HG02678 (cell line): Measurements from ENCODE around the gene RAD51B.

Experiments used
- ATAC-seq: cut with Tn5 transposase; IDR thresholded peaks from one replicate; pipeline ENCODE4 v1.9.1; 2021; ENCODE audit warnings: mild to moderate bottlenecking, moderate library complexity; ENCODE audit not compliant: unreplicated experiment

RAD51B gene

DNA sequence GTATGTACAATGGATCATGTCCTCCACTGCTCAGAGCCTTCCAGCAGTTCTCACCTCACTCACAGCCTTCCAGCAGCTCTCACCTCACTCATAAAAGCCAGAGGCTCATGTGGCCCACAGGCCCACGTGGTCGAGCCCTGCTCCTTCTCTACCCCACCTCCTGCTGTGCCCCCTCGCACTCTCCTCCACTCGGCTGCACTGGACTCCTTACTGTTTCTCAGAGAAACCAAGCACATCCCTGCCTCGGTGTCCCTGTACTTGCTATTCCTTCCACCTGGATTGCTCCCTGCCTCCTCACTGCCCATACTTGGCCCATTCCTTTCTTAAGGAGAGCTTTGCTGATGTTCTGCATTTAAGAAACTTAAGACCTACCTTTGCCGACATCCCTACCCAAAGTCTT lies 753.5 kb downstream of the RAD51B start:
- ATAC-seq: no peak

DNA sequence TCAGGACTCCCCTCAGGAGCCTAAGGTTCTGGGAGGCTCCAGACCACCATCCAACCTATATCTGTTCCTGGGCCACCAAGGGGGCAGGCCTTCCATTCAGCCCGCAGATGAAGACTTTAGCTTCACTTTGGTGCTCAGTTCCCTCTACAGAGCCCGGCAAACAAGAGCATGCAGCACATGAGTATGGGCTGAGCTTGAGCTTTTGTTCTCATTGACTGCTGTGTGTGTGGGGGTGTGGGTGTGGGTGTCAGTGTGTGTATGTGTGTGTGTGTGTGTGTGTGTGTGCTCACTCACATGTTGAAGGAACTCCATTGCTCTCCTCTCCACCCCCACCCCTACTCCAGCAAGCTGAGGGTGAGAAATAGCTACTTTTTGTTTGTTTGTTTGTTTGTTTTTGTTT lies 754.1 kb downstream of the RAD51B start:
- ATAC-seq: no peak

DNA sequence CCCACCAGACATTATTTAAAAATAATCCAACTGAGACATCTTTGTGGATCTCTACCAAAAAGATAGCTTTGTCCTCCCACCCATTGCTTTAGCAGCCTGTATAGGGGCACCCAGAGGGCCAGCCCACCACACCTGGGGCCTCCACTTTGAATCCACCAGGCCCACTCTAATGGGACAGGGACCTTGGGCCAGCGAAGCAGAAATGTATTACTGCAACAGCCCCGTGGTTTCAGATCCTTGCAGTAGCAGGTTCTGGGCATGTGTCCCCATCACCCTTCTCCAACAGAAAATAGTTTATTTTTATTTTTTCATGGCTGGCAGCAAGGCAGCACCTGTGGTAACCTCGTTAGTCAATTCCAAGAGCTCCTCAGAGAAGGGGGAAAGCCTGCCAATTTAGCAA lies 754.9 kb downstream of the RAD51B start:
- no peak for ATAC-seq

DNA sequence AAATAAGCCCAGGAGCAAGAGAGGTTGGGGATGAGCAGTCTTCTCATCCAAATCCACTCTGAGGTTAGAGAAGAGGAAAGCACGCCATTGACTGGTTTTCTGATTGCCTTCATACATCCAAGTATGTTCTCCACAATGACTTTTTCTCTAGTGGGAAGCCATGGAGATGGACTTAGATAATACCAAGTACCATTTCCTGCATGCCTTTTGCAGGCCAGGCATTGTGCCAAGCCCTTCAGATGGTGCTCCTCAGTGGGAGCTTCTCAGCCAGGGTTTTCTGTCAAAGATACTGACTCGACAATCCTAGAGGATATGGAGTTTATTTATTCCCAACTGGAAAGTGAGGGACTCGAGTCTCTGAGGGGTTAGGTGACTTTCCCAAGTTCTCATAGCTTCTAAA lies 755.3 kb downstream of the RAD51B start:
- no peak for ATAC-seq

DNA sequence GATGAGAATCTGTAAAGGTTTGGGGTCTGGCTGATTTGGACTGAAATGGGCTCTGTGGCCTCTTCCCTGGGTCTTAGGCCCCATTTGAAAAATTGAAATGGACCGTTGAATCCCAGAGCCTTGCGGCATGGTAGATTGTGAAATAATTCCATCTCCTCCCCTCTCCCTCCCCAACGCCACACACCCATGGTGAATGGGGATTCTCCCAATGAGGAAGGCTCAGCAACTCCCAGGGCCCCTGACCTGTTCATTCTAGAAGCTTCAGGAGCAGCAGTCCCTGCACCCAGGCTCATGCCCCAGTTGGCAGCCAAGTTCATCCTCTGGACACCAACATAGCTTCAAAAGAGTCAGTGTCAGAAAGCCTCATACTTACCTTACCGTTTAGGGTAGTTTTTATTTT lies 755.8 kb downstream of the RAD51B start:
- ATAC-seq: no peak

DNA sequence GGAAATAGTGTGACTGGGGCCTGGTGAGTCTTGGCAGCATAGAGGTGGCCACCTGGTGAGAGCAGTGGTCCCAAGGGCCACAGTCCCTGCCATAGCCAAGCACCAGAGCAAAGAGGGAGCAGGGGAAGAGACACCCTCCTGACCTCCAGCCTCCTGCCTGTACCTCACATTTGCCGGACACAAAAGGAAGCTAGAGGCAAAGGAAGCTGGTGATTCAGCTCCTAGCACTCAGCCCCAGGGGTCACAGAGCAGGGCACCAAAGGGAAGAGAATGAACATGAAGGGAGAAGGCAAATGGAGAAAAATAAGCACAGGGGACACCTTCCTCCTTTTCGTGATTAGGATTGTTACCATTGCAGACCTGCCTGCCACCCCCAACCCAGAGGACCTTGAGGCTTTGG lies 756.5 kb downstream of the RAD51B start:
- ATAC-seq: no peak

DNA sequence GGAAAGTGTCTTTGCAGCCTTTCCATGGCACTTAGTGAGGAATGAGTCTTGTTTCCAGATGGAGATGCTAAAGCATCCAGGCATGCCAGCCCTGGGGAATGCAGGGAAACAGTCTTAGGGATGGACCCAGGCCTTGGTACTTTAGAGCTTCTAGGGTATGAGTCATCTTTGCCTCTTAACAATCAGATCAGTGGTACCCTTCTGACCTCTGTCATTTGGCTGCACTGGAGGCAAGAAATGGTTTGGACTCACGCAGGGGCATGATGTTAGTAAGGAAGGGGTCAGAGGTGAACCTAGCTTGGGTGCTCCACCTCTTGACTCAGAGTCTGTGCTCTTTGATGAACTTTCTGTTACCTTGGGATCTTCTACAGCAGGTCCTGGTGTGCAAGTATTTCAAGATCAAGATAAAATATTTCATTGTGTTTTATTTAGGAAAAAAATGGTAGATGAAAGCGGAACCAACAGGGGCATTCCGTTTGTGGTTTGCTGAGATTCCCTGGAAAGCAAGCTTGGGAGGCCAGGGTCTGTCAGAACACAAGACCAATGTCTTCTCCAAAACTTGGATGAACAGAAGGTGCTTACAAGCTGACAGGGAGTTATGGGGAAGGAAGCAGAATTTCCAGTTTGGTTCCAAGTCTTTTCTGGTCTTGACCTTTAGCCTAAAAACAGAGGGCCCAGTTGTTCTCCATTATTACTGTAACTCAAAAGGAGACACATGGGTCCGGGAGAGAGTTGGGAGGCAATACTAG lies 757.1 kb downstream of the RAD51B start:
- ATAC-seq: no peak

DNA sequence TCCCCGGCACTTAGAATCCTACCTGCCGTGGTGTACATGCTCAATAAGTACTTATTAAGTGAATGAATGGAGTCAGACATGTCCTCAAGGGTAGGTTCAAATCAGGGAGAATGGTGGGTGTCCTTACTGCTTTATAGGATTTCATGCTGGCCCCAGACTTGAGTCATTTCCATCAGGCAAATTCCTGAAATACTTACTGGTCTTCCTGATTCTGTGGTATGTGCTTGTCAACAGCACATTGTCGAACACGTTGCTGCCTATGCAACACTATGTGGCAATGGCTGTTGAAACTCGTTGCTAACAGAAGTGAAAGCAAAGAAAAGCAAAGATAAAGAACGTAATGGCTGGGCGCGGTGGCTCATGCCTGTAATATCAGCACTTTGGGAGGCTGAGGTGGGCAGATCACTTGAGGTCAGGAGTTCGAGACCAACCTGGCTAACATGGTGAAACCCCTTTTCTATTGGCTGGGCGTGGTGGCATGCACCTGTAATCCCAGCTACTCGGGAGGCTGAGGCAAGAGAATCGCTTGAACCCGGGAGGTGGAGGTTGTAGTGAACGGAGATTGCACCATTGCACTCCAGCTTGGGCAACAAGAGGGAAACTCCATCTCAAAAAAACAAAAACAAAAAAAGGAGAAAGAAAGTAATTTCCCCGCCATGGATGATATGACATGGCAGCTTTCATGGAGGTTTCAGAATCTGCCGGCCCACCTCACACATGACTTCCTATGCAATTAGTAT lies 758.4 kb downstream of the RAD51B start:
- no peak for ATAC-seq

DNA sequence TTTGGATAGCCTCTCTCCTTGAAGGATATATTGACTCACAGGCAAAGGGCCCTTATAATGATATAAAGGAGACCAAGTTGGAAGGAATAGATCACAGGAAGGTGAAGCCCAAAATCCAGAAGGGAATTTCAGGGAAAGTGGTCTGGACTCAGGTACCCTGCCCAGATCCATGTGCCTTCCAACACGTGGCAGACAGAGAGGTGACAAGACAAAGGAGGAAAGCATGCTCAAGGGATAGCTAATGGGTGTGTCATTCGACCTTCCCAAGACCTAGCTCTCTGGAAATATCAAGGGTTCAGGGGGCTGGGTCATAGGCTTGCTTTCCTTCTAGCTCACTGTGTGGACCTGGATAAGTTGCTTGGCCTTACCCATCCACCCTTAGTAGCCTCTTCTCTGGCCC lies 759.0 kb downstream of the RAD51B start:
- no peak for ATAC-seq

DNA sequence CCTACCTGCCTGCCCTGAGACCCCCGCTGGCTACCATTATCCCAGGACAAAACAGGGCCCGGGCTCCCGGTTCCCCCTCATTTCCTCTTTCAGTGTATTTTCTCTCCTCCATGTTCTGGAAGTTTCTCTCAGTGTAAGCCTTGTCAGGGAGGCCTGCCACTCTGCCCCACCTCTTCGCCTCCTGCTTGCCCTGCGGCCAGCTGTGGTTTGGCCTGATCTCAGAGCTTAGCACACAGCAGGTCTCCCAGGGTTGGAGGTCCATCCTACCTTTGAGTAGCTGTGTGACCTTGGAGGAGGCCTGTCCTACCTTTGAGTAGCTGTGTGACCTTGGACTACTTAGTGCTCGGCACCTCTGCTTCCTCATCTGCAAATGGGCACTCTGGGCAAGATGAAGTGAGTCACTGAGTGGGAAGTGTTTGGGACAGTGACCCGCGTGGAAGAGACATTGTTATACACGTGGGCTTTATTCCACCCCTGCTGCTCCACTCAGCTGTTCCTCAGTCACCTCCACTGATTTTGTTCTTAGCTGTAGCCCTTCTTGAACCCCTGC lies 760.6 kb downstream of the RAD51B start:
- ATAC-seq: no peak

DNA sequence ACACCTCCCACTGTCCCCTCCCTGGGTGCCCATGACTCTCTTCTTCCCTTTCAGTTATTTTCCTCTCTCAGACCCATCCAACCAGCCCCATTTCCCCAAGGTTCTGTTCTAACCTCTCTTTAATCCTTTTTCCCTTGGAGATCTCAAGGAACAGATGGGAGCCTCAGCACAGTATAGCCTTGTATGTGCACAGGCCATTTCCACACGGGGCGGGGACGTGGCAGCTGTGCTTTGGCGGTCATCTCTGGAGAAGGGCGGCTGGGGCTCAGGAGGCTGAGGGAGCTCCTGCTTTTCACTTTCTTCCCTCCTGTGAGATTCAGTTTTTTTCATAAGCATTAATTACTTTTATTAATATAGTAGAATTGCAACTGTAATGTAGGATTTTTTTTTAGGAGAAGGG lies 761.1 kb downstream of the RAD51B start:
- ATAC-seq: no peak

DNA sequence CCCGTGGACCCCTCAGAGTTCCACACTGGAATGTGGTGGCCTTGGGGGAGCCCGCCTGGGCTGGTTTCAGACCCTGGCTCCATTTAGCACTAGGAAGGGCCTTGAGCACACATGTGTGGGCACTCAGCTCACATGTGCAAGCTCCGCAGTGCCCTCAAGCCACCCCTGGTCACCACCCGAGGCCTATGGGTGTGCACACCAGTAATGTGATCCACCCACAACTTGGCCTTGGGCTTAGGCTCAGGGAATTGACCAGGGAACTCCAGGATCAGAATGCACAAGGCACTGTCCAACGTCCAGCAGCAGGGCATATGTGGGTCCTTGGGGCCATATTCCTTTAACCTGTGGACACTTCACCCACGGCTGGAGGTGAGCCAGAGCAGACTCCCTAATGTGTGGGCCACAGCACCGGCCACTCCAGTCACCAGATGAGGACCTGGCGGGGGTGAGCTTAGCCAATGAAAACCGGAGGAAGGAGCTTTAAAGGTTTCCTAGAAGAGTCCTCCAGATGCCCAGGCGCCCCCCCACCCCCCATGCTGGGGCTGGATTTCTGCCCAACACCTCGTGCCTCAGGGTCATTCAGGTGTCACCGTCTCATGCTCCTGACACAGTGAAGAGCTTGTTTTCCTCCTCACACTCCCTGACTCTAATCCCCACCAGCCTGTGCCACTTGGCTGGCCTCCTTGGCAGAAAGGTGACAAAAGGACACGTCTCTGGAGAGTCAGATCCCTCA lies 764.1 kb downstream of the RAD51B start:
- no peak for ATAC-seq

DNA sequence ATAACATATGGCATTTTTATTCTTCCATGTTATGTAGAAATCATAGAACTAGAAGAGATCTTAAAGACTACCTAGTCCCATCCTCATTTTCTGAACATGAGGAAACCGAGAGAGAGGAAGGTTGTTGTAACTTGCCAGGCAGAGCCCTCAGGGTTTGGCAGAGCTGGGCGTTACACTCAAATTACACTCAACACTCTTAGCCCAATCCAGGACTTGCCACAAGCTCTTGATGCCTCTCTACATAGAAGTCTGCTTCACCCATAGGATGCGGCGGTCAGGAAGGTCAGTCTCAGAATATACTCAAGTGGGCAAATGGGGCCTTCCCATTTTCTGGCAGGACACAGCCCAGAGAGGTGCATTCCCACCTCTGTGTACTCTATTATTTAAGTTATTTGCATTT lies 765.2 kb downstream of the RAD51B start:
- ATAC-seq: no peak

DNA sequence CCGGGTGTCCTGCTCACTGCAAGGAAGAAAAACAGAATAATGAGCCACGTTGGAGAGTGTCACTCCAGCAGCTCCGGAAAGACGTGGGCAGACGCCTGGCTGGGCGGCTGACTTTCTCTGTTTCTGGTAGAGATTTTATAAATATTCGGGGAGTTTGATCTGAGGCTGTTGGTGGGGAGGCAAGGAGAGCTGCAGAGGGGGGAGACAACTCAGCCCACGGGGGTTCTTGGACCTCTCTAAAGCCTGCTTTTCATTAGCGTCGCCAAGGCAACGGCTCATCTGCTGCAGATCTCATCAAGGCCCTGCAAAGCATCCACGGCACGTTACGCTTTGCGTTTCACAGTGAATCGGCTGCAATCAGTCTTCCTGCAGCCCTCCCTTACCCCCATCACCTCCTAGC lies 766.1 kb downstream of the RAD51B start:
- no peak for ATAC-seq

DNA sequence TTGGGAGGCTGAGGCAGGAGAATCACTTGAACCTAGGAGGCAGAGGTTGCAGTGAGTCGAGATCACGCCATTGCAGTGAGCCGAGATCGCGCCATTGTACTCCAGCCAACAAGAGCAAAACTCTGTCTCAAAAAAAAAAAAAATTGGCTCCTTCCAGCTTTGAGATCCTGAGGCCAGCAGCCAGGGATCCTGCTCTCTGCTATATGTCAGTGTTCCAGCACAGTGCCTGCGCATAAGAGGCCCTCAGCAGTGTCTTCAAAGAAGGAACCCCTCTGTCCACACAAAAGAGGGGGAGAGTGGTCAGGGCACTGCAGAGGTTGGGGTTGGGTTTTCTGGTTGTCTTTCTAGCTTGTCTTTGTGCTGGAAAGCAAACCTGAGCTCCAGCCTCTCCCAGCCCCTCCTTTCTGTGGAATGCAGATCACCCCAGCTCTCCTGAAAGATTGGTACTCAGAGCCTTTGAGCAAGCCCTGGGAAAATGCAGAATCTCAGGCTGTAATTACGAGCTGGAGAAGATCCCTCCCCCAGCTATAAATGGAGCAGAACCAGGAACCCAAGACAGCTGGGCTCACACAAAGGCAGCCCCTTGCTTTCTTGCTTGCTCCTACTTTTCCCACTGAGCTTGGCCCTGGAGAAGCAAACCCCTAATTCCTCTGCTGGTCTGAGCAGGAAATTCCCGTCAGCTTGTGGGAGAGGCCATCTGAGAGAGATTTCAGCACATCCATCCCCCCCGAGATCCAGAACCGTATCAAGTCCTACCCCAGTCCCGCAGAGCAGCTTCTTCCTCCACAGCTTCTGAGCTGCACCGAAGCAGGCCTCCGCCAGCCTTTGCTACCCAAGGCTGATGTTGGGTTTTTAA lies 767.5 kb downstream of the RAD51B start:
- ATAC-seq: no peak

DNA sequence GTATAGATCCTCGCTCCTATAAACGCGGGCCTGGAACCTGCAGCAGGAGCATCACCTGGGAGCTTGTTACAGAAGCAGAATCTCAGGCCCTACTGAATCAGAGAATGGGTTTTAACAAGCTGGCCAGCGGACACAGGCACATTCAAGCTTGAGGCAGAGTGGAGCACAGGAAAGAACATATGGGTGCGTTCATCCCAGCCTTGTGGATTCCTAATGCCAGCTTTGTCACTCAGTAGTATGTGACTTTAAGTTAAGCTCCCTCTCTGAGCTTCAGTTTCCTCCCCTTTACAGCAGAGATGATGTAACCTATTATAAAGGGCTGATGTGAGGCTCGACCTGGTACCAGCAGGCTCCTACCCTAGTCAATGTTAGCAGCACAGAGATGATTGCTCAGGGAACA lies 768.4 kb downstream of the RAD51B start:
- ATAC-seq: no peak

DNA sequence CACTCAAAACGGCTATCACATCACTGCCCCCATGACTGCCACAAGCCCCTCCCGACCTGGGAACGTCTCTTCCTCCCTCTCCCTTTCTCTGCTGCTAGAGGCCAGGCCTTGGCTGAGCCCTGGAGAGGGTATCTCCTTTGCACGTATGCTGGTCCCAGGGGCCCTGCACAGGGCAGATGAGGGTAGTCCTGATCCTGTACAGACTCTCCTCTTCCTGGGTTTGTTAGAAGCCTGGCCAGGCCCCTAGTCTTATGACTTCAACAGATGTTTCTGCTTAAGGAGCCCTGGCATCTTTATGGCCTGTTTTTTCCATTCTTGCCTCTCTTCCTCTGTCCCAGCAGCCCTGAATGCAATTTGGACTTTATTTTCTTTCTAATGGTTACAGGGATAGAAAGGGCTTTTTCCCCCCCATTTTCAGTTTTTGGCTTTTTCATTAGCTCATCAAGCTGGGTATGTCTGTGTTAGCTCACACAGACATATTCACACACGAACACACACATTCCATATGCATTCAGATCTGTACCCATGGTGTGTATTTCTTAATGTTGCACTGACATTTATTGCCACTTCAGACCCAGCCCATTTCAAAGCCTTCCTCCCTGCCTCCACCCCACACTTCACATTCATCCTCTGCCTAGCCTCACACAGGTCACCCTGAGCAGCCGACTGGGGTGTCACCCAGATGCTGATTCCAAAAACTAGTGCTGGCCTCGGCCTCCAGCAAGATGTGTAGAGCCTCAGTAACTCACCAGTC lies 770.0 kb downstream of the RAD51B start:
- no peak for ATAC-seq

DNA sequence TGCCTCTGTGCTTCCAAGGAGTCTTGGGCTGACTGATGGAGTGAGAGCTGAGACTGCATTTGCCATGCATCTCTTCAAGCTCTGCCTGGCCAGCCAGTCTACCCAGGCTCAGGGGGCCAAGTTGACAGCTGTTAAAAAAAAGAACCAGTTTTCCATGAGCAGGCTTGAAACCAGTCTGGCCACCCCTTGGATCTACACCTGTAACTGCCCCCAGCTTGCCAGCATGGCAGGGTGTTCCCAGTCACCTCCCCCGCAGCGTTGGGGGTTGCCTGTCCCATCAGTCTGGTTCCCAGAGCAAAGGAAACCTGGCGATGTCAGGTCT lies 770.6 kb downstream of the RAD51B start:
- ATAC-seq: no peak

DNA sequence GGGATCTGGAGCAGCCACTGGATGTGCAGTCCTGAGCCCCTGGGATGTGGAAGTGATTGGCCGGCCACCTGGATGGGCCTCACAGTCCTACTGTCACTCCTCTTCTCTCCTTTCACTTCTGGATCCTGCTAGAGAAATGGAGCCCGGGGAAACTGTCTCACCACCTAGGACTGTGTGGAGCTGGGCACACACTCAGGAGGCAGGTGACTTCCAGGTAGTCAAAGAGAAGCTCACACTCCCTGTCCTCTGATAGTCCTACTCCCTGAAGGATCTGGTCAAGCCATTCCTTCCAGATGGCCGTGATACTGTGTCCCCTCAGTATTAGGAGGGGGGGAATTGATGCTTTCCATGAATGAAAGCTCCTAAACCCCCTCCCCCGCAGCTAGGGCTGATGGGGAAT lies 772.2 kb downstream of the RAD51B start:
- ATAC-seq: no peak

DNA sequence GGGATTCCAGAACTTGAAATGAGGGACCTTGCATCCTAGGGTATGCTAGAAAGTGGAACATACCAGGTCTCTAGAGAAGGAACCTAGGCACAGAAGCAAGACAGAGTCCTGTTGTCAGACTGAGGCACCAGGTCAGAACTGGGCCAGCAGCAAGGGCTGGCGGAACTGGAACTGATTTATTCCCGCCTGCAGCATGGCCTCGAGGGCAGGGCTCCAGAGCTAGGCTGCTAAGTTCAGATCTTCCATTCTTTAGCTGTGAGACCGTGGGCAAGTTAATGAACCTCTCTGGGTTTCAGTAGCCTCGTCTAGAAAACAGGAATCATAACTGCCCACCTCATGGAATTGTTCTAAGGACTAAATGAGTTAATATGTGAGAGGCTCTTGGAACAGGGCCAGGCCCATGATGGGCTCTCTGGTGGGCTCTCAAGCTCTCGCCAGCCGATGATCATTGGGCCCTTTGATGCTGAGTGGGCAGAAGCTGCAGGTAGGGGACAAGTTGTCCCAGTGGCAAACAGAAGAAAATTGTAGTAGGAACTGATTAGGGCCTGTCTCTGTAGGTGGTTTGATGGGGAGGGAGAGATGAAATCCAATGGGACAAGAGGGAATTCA lies 773.5 kb downstream of the RAD51B start:
- no peak for ATAC-seq
